Measurements from ENCODE around the gene IPO4. TPM values are rescaled to one million over a fixed set of nuclear protein-coding genes. Genes with fewer than 3 reads are reported as not detected.
A peak's percentile ranks its signal among the peaks of the same experiment; 100 is the strongest.
"Not testable (repeated sequence)": the region's sequence is repeated elsewhere in the genome, so short reads cannot be mapped to it uniquely, and the experiment has no call there.

The IPO4 gene
- total RNA-seq, 2 experiments from 2014 or later: 36.6 to 37.9 TPM

GRCh38 chr14:24202538-24202937 lies 13.9 kb upstream of the IPO4 start:
- H3K27ac ChIP-seq (ENCODE audit: low read depth in 1 of 2, low read length in 2 of 2); intact Hi-C loops (cut with DNase I, micrococcal nuclease); H3K4me3 Mint-ChIP-seq; H3K9me3 Mint-ChIP-seq; H3K9me3 ChIP-seq (ENCODE audit: control insufficient read depth in 1 of 2, insufficient read depth in 1 of 2, low read length in 2 of 2); H3K4me3 ChIP-seq (ENCODE audit: low read length); H3K27ac Mint-ChIP-seq; H3K27me3 ChIP-seq (ENCODE audit: control insufficient read depth in 1 of 2, insufficient read depth in 2 of 2, low read length in 2 of 2); ATAC-seq (ENCODE audit: poor library complexity); H3K27me3 Mint-ChIP-seq; DNase-seq; CTCF ChIA-PET: not testable (repeated sequence)
- peaks cover 39% of the 10 kb centered on the region for H3K36me3 ChIP-seq (ENCODE audit: insufficient read depth, low read length)
- peaks cover 72% of the 10 kb centered on the region for H3K36me3 Mint-ChIP-seq (ENCODE audit: low read depth)
- peaks cover 10% of the 10 kb centered on the region for H3K4me1 ChIP-seq (ENCODE audit: insufficient read depth, low read length)
- H3K4me1 Mint-ChIP-seq (ENCODE audit: low read depth): peaks cover 34% of the 10 kb centered on the region
- POLR2A ChIA-PET: interaction anchor here (0.8 kb wide), 1 partner anchor 11 kb away, joined by 4 read pairs; the partner anchor contains the start of gene CHMP4A

- peaks cover 62% of the 10 kb centered on the region for H3K36me3 Mint-ChIP-seq (ENCODE audit: low read depth)
- H3K9me3 Mint-ChIP-seq: no peaks in the 10 kb centered on the region
- TF ChIP-seq CTCF (IDR thresholded peaks at IDR 0.05): no peak
- Histone ChIP-seq H3K4me1 (ENCODE audit: insufficient read depth, low read length) (peaks cover 37% of the 10 kb centered on the region), H3K27ac (ENCODE audit: low read depth in 1 of 2, low read length in 2 of 2) (no peak overlapping the region), H3K36me3 (ENCODE audit: insufficient read depth, low read length) (peaks cover 17% of the 10 kb centered on the region), H3K4me3 (ENCODE audit: low read length) (no peak overlapping the region), H3K27me3 (ENCODE audit: control insufficient read depth in 1 of 2, insufficient read depth in 2 of 2, low read length in 2 of 2) (no peaks in the 10 kb centered on the region), H3K9me3 (ENCODE audit: control insufficient read depth in 1 of 2, insufficient read depth in 1 of 2, low read length in 2 of 2) (no peaks in the 10 kb centered on the region)
- H3K27ac Mint-ChIP-seq: peak overlapping the region; percentile 58
- intact Hi-C loops (cut with DNase I, micrococcal nuclease): loop anchor here in 1 of 2 experiments (5.0 kb wide), 1 partner anchor 33 kb away; the partner anchor contains the start of genes GMPR2 and NEDD8
- DNase-seq: no peak
- ATAC-seq (ENCODE audit: poor library complexity): no peak
- ChIA-PET POLR2A (interaction anchor here (1.5 kb wide), 1 partner anchor 44 kb away, joined by 6 read pairs; the partner anchor contains the start of gene TINF2), CTCF (interaction anchor here (0.5 to 1.2 kb wide), 2 partner anchors 38 to 40 kb away, joined by 3 read pairs; partner anchors contain the start of gene IRF9)
- peaks cover 36% of the 10 kb centered on the region for H3K4me1 Mint-ChIP-seq (ENCODE audit: low read depth)
- peak overlapping the region; percentile 43 for H3K4me3 Mint-ChIP-seq
- no peaks in the 10 kb centered on the region for H3K27me3 Mint-ChIP-seq
Observed at GRCh38 chr14:24198814-24199524, 10.4 kb upstream of the IPO4 start.

- DNase-seq: no peak
- peaks cover 49% of the 10 kb centered on the region for H3K4me1 Mint-ChIP-seq (ENCODE audit: low read depth)
- intact Hi-C loops (cut with DNase I, micrococcal nuclease): loop anchor here in 1 of 2 experiments (5.0 kb wide), 1 partner anchor 35 kb away; the partner anchor contains the start of genes GMPR2 and NEDD8
- peak overlapping the region; percentile 87 for H3K4me3 Mint-ChIP-seq
- TF ChIP-seq CTCF (IDR thresholded peaks at IDR 0.05): no peak
- H3K27me3 Mint-ChIP-seq: no peaks in the 10 kb centered on the region
- peak overlapping the region; percentile 92 for H3K27ac Mint-ChIP-seq
- Histone ChIP-seq H3K36me3 (ENCODE audit: insufficient read depth, low read length) (peaks cover 22% of the 10 kb centered on the region), H3K27me3 (ENCODE audit: control insufficient read depth in 1 of 2, insufficient read depth in 2 of 2, low read length in 2 of 2) (no peaks in the 10 kb centered on the region), H3K4me3 (ENCODE audit: low read length) (no peak overlapping the region), H3K9me3 (ENCODE audit: control insufficient read depth in 1 of 2, insufficient read depth in 1 of 2, low read length in 2 of 2) (no peaks in the 10 kb centered on the region), H3K4me1 (ENCODE audit: insufficient read depth, low read length) (peaks cover 37% of the 10 kb centered on the region), H3K27ac (ENCODE audit: low read depth in 1 of 2, low read length in 2 of 2) (no peak overlapping the region)
- CTCF ChIA-PET: interaction anchor here (1.3 to 2.6 kb wide), 2 partner anchors 36 to 45 kb away, joined by 4 to 12 read pairs; partner anchors contain the start of gene TINF2
- POLR2A ChIA-PET: interaction anchor here (2.3 to 4.0 kb wide), 3 partner anchors 13 to 56 kb away, joined by 12 to 99 read pairs (median 20); partner anchors contain the start of genes CHMP4A, EMC9 and MDP1
- H3K9me3 Mint-ChIP-seq: no peaks in the 10 kb centered on the region
- H3K36me3 Mint-ChIP-seq (ENCODE audit: low read depth): peaks cover 61% of the 10 kb centered on the region
- no peak for ATAC-seq (ENCODE audit: poor library complexity)
Observed at GRCh38 chr14:24197056-24197450, 8.4 kb upstream of the IPO4 start.
